CD4-positive, alpha-beta T cell treated with Interferon gamma for 1 hour (primary cell): ENCODE results near the gene CPXM1.
"Not testable (repeated sequence)": the region's sequence is repeated elsewhere in the genome, so short reads cannot be mapped to it uniquely, and the experiment has no call there.

Experiments
- DNase-seq: peaks from one replicate; pipeline ENCODE4 v3.0.0-alpha.2; 2020

The CPXM1 gene

GRCh38 chr20:2800521-2801285 is at the start of gene CPXM1:
Gene CPXM1, minus strand, starts transcription at chr20:2800627. Its CDS starts 55 bp downstream, at chr20:2800572.
- no peak for DNase-seq

DNA sequence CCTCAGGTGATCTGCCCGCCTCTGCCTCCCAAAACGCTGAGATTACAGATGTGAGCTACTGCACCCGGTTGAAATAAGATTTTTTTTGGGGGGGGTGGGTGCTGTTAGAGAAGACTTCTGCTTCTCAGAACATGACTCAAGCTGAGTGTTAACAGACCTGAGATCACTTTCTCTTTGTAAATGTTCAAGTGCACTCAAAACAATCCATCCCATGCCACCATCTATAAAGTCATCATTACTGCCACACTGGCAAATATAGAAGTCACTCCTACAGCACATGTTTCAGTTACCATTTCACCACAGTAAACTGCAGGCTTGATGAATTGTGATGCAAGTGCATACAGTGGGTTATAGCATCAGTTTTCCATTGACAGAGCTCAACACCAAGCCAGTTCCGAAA is 49.1 kb upstream of the CPXM1 start:
- DNase-seq = no peak

- DNase-seq = no peak
Measured at GRCh38 chr20:2847802-2848201, 47.4 kb upstream of the CPXM1 start.

- DNase-seq = no peak
Measured at GRCh38 chr20:2846698-2847097, 46.3 kb upstream of the CPXM1 start.

- DNase-seq = no peak
Measured at GRCh38 chr20:2845607-2846006, 45.2 kb upstream of the CPXM1 start.

DNA sequence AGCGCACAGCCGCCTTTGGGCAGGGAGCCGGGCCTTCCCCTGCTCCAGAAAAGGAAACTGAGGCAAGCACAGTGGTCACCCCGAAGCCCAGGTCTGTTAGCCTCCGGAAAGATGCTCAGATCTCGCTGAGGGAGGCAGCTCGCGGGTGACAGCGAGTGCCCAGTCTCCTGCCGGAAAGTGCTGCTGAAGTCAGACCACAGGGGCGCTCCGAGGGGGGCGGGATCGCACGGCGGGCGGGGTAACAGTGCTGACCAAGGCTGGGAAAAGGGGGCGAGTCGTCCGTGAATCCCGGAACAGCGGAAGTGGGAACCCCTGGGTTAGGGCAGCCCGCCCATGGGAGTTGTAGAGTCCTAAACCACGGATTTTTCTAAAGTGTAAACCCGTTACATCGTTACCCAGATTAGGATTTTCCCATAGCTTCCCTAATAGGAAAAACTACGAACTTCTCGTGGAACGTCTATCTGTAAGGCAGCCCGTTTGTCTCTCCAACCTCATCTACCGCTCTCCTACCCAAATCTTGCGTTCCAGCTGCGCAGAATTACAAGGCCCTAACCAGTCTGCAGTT is 40.6 kb upstream of the CPXM1 start:
- DNase-seq = no peak

- DNase-seq = peak; percentile 87
Measured at GRCh38 chr20:2840138-2840966, 39.9 kb upstream of the CPXM1 start, which contains the start of the genes PCED1A and VPS16. Gene PCED1A, minus strand, starts transcription at chr20:2840655. Its CDS starts 743 bp downstream, at chr20:2839912. Gene VPS16, plus strand, starts transcription at chr20:2840745. Its CDS starts 30 bp downstream, at chr20:2840775.

GRCh38 chr20:2839732-2840137 is 39.3 kb upstream of the CPXM1 start:
- no peak for DNase-seq

DNA sequence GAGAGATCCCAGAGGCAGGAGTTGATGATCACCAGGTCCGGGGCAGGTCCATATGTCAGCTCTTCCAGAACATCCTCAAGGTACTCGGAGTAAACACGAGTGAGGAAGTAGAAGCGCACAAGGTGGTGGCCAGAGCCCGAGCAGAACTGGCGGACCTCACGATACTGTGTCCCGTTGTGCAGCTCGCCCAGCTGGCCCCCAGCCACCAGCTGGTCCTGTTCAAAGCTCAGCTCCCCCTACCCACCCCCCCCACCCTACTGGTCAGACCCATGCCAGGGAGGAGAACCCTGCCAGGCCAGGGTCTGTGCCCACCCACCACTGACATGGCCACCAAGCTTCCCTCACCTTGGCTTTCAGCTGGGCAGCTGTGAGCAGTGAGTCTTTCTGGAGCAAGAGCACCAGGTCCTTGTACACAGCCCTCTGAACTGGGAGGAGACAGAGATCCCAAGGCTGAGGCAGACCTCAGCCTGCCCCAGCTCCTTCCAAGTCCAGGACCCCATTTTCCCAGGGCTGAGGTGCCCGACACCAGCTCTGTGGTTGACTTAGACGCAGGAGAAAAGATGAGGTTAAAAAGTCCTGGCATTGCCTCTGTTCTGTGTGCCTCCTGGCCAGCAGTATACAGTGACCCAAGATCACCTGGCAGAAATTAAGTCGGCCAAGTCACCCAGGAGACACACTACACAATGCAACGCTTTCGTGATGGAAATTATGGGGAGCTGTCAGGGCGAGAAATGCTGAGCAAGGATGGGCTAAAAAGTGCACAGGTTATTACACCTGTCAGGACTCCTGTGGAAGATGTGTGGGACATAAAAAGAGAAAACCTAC is 38.6 kb upstream of the CPXM1 start:
- no peak for DNase-seq

DNA sequence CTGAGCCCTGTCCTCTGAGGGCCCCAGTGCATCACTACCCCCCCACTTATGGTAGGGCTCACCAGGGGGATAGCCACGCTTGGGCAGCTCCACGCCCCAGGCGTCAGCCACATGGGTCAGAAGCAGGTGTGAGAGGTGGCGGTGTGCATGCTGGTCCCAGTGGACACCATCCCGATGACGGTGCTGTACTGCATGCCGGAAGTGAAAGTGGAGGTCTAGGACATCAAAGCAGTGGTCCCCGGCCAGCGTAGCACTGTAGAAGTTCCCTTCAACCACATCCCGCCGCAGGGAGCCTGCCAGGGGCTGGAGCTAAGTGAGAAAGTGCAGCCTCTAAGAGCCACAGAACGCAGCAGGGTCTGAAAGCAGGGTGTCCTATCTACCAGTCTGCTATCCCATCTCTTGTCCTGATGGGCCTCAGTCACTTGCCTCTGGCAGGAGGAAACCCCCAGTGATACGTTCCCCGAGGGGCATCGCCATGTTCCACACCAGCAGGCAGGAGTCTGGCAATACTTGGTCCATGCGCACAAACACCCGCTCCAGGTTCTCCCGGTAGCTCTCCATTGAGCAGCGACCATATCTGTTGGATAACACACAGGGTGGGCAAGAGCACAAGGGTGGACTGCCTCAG is 37.9 kb upstream of the CPXM1 start:
- DNase-seq = no peak

GRCh38 chr20:2837221-2837960 is 37.0 kb upstream of the CPXM1 start:
- DNase-seq = no peak

GRCh38 chr20:2836035-2836434 is 35.6 kb upstream of the CPXM1 start:
- no peak for DNase-seq

GRCh38 chr20:2835331-2835796 is 34.9 kb upstream of the CPXM1 start:
- no peak for DNase-seq

GRCh38 chr20:2834401-2835110 is 34.1 kb upstream of the CPXM1 start:
- no peak for DNase-seq

DNA sequence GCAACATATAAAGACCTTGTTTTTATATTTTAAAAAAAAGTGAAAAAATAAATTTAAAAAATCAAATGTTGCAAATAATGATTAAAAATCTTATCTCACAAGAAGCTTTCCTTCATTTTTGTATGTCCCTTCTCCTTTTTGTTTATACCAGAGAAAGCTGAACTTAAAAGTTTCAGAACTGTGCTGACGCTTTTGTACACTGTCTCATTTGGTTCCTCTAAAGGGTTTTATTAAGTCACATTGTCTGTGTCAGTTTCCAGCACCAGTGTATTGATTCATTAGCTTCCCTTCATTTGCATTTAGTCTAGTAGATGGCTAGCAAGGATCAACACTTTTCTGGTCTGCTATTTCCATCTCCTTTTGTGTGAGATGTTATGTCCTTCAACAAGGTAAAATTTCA is 33.3 kb upstream of the CPXM1 start:
- DNase-seq = no peak

- DNase-seq = not testable (repeated sequence)
Measured at GRCh38 chr20:2831206-2831605, 30.8 kb upstream of the CPXM1 start.

GRCh38 chr20:2829376-2829775 is 28.9 kb upstream of the CPXM1 start:
- no peak for DNase-seq

DNA sequence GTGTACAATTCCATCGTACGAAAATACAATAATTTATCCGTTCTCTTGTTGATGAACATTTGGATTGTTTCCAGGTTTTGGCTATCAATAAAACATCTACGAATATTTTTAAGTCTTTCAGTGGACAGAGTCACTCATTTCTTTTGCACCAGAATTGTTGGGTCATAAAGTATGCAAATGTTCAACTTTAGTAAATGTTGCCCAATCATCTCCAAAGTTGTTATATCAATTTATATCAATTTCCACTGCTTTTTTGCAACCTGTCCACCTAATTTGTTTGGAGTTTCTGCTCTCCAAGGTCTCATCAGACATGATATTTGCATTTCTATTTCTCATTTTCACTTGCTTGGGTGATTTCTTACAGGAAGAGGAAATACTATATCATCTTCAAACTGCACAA is 26.2 kb upstream of the CPXM1 start:
- DNase-seq = no peak

- DNase-seq = no peak
Measured at GRCh38 chr20:2825761-2826160, 25.3 kb upstream of the CPXM1 start.

DNA sequence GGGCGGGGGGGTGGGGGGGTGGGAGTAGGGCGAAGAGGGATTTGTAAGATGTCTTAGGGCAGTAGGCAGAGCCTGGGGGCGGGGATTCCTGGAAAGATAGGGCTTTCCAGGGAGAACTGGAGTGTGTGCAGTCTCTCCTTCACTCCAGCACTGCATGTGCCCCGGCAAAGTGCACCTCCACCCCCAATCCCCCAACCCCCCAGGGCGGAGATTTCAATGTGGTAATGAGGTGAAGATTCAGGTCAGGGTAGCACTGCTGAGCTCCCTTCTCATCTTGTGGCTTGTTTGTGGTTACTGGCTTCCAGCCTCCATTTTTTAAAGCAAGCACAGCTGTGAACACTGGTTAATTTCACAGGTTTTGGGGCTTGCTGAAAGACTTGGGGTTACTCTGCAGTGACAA is 21.6 kb upstream of the CPXM1 start:
- DNase-seq = peak; percentile 33
